ENCODE results near the gene ZDBF2.
"Not testable (repeated sequence)": the region's sequence is repeated elsewhere in the genome, so short reads cannot be mapped to it uniquely, and the experiment has no call there.

The ZDBF2 gene

GRCh38 chr2:206296128-206296527 is 21.7 kb downstream of the ZDBF2 start:
- H3K27me3 ChIP-seq (ENCODE audit: insufficient read depth, low read depth), result no peaks in the 10 kb centered on the region
- H3K4me1 ChIP-seq (ENCODE audit: low read depth, poor library complexity, severe bottlenecking), result no peaks in the 10 kb centered on the region
- H3K36me3 ChIP-seq (ENCODE audit: insufficient read depth), result peaks cover 8% of the 10 kb centered on the region; the same call in 1 of the 2 replicates
- H4K20me1 ChIP-seq (ENCODE audit: insufficient read depth), result no peaks in the 10 kb centered on the region
- no peak overlapping the region for H3K4me2 ChIP-seq
- no peak for TF ChIP-seq CTCF (conservative IDR thresholded peaks at IDR 0.05; ENCODE audit: low read depth, low read length)
- no peaks in the 10 kb centered on the region for H3K79me2 ChIP-seq (ENCODE audit: insufficient read depth, low read depth)
- no peak overlapping the region for H2AFZ ChIP-seq (ENCODE audit: low read depth)
- no peak overlapping the region for H3K9ac ChIP-seq
- H3K27ac ChIP-seq, result no peak overlapping the region
- no peak overlapping the region for H3K4me3 ChIP-seq (IDR thresholded peaks at IDR 0.05; ENCODE audit: insufficient read depth, low read depth, low read length)

GRCh38 chr2:206299608-206300007 is 25.1 kb downstream of the ZDBF2 start:
- not testable (repeated sequence) for H4K20me1 ChIP-seq (ENCODE audit: insufficient read depth); H2AFZ ChIP-seq (ENCODE audit: low read depth); H3K4me1 ChIP-seq (ENCODE audit: low read depth, poor library complexity, severe bottlenecking); H3K4me2 ChIP-seq; H3K79me2 ChIP-seq (ENCODE audit: insufficient read depth, low read depth); H3K36me3 ChIP-seq (ENCODE audit: insufficient read depth); H3K4me3 ChIP-seq (IDR thresholded peaks at IDR 0.05; ENCODE audit: insufficient read depth, low read depth, low read length); H3K27me3 ChIP-seq (ENCODE audit: insufficient read depth, low read depth); H3K9ac ChIP-seq; H3K27ac ChIP-seq

- H3K4me2 ChIP-seq, result no peak overlapping the region
- TF ChIP-seq CTCF (conservative IDR thresholded peaks at IDR 0.05; ENCODE audit: low read depth, low read length), result no peak
- no peaks in the 10 kb centered on the region for H3K79me2 ChIP-seq (ENCODE audit: insufficient read depth, low read depth)
- no peak overlapping the region for H3K4me3 ChIP-seq (IDR thresholded peaks at IDR 0.05; ENCODE audit: insufficient read depth, low read depth, low read length)
- H3K4me1 ChIP-seq (ENCODE audit: low read depth, poor library complexity, severe bottlenecking), result no peaks in the 10 kb centered on the region
- H3K9ac ChIP-seq, result no peak overlapping the region
- no peaks in the 10 kb centered on the region for H3K27me3 ChIP-seq (ENCODE audit: insufficient read depth, low read depth)
- no peaks in the 10 kb centered on the region for H3K36me3 ChIP-seq (ENCODE audit: insufficient read depth)
- H4K20me1 ChIP-seq (ENCODE audit: insufficient read depth), result no peaks in the 10 kb centered on the region
- no peak overlapping the region for H2AFZ ChIP-seq (ENCODE audit: low read depth)
- H3K27ac ChIP-seq, result no peak overlapping the region
Observed at GRCh38 chr2:206305523-206306245, 31.2 kb downstream of the ZDBF2 start.

- no peak overlapping the region for H3K9ac ChIP-seq
- no peak overlapping the region for H2AFZ ChIP-seq (ENCODE audit: low read depth)
- H3K27me3 ChIP-seq (ENCODE audit: insufficient read depth, low read depth), result no peaks in the 10 kb centered on the region
- TF ChIP-seq CTCF (conservative IDR thresholded peaks at IDR 0.05; ENCODE audit: low read depth, low read length), result no peak
- no peak overlapping the region for H3K4me3 ChIP-seq (IDR thresholded peaks at IDR 0.05; ENCODE audit: insufficient read depth, low read depth, low read length)
- H3K27ac ChIP-seq, result no peak overlapping the region
- no peaks in the 10 kb centered on the region for H3K4me1 ChIP-seq (ENCODE audit: low read depth, poor library complexity, severe bottlenecking)
- H4K20me1 ChIP-seq (ENCODE audit: insufficient read depth), result no peaks in the 10 kb centered on the region
- H3K79me2 ChIP-seq (ENCODE audit: insufficient read depth, low read depth), result no peaks in the 10 kb centered on the region
- H3K4me2 ChIP-seq, result no peak overlapping the region
- no peaks in the 10 kb centered on the region for H3K36me3 ChIP-seq (ENCODE audit: insufficient read depth)
Observed at GRCh38 chr2:206311026-206311425, 36.6 kb downstream of the ZDBF2 start.

- Histone ChIP-seq H4K20me1 (ENCODE audit: insufficient read depth) (no peaks in the 10 kb centered on the region), H3K36me3 (ENCODE audit: insufficient read depth) (no peaks in the 10 kb centered on the region), H3K27me3 (ENCODE audit: insufficient read depth, low read depth) (no peaks in the 10 kb centered on the region), H3K27ac (no peak overlapping the region), H3K4me2 (no peak overlapping the region), H2AFZ (ENCODE audit: low read depth) (no peak overlapping the region), H3K4me1 (ENCODE audit: low read depth, poor library complexity, severe bottlenecking) (no peaks in the 10 kb centered on the region), H3K79me2 (ENCODE audit: insufficient read depth, low read depth) (no peaks in the 10 kb centered on the region), H3K4me3 (IDR thresholded peaks at IDR 0.05; ENCODE audit: insufficient read depth, low read depth, low read length) (no peak overlapping the region), H3K9ac (no peak overlapping the region)
- no peak for TF ChIP-seq CTCF (conservative IDR thresholded peaks at IDR 0.05; ENCODE audit: low read depth, low read length)
Observed at GRCh38 chr2:206316141-206316540, 41.7 kb downstream of the ZDBF2 start.

Measured in KMS-11 (cell line).